Stimulated activated CD4-positive, alpha-beta T cell treated with anti-CD3 and anti-CD28 coated beads, TNF-alpha, amount 100 ng/mL, for 24 hours (primary cell): ENCODE data around the gene BST2.

Experiments used
- DNase-seq, 3 experiments: peaks; one replicate each; pipeline ENCODE4 v3.0.0-alpha.2; 2020; ENCODE audit warnings: low read depth in 3 of 3

The BST2 gene

DNA sequence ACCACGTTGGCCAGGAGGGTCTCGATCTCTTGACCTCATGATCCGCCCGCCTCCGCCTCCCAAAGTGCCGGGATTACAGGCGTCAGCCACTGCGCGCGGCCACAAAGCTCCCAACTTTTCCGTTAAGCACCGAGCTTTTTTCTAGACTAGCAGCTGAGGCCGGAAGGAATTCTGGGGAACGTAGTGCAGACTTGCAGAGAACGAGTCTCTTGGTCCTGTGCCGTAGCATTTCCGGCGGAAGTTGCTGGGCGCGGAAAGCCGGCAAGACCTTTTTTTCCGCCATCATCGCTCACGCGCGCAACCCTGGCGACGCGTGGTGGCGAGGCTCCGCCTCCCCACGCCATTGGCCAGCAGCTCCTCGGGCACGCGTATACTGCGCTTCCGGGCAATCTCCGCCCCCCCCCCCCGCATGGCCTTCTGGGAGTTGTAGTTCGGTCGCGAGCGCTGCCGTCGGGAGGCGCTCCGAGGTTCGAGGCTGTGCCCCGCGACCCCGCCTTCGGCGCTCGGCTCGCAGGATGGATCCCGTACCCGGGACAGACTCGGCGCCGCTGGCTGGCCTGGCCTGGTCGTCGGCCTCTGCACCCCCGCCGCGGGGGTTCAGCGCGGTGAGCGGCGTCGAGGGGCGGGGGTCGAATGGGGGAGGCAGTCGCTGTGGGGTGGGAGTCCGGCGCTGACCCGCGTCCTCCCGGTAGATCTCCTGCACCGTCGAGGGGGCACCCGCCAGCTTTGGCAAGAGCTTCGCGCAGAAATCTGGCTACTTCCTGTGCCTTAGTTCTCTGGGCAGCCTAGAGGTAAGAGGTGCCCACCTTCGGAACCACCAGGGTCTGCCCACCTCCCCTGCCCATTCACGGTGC is 14.4 kb upstream of the BST2 start, which contains the start of gene MVB12A:
Gene MVB12A (plus strand): TSS at position 427 of the 854 bp plus-strand sequence. CDS start 89 bp downstream, at position 516.
- peak; percentile 91 to 95 (median 91) for DNase-seq

DNA sequence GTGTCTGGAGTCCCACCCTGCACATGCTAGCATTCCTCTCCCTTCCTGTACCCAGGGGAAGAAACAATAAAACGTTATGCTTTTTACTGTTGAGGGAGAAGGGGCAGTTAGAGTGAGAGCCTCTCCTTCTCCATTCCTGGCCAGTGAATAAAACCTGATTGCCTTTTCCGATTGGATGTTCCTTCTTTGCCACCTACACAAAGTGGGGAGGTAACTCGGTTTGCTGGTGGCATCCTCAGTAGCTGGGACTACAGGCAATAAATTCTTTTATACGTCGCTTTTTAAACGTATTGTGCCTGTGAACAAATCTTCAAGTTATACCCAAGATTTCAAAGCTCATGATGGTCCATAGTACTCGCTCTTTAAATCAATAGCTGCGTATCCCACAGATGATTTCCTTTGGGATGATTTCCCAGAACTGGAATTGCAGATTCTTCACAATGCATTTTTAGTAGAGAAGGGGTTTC is 13.8 kb upstream of the BST2 start:
- no peak for DNase-seq

DNA sequence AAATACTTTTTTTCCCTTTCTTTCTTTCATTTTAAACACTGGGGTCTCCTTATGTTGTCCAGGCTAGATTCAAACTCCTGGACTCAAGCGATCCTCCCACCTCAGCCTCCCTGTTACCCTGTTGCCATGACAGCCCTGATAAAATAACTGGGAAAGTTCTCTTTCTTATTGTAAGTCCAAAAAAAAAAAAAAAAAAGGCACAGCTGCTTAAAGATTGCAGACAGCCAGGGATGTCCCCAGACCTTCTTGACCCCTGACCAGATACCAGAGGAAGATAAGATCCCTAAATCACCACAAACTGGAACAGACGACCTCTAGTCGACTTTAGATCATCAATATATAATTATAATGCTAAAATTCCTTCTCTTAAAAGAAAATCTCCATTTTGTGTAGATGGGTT is 13.3 kb upstream of the BST2 start:
- DNase-seq, result no peak

DNA sequence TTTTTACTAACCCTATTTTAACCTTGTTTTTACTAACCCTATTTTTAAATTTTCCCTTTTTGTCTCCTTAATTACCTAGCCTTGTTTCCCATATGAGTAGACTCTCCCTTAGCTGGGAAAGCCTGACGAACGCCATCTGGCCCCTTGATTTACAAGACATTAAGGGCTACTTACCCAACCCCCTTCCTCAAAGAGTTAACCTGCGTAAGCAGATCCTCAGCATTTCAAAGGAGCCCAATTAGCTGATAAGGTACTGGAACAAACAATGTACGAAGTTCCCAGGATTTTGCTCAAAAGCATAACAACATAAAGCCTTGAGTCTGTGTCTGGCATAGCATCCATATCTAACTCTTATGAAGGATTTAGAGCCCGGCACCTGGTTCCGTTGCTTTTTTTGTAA is 9.7 kb upstream of the BST2 start:
- DNase-seq, result no peak

DNA sequence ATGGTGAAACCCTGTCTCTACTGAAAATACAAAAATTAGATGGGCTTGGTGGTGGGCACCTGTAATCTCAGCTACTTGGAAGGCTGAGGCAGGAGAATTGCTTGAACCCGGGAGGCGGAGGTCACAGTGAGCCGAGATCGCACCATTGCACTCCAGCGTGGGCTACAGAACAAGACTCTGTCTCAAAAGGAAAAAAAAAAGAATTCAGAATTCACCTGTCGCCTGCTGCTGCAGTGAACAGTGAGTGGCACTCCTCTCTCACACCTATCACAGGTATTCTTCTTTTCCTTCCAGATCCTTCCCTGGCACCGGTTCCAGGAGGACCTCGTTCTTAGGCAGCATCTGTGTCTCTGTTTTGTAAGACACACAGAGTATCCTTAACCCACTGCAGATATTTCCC is 8.7 kb upstream of the BST2 start:
- no peak for DNase-seq

DNA sequence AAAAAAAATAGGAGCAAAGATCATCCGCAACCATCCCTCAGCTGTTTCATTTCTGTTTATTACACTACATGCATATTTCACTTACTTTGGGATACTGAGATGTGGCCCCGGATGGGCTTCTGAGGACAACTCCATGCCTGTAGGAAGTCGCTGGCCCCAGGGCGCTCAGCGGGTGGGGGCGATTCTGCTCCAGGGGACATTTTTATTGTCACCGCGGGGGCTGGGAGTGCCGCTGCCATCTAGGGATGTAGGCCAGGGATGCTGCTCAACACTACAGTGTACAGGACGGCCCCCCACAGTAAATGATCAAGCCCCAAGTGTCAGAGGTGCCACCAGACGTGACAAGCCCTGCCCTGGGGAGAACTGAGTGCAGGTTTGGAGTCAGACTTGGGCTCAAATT is 6.4 kb upstream of the BST2 start:
- DNase-seq, result no peak

DNA sequence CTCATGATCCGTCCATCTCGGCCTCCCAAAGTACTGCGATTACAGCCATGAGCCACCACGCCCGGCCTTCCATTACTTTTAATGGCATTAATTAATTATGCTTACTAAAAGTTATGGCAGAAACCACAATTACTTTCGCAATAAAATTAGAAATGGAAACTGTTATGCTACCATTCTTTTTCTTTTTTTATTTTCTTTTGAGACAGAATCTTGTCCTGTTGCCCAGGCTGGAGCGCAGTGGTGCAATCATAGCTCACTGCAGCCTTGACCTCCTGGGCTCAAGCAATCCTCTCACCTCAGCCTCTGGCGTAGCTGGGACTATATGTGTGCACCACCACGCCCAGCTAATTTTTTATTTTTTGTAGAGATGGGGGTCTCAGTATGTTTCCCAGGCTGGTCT is 4.6 kb upstream of the BST2 start:
- no peak for DNase-seq

DNA sequence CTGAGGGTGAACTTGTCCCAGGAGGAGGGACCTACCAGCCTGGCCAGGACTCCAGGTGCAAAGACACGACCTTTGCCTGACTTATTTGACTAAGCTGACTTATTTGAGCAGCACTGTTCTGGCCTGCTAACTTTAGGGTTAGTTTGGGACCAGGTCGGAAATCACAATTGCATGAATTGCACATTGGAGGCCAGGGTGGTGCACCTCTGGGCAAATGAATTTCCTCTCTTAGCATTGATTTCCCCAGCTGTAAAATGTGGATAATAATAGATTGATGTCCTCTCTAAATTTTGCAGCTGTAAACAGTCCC is 1.4 kb upstream of the BST2 start:
- DNase-seq, result no peak

DNA sequence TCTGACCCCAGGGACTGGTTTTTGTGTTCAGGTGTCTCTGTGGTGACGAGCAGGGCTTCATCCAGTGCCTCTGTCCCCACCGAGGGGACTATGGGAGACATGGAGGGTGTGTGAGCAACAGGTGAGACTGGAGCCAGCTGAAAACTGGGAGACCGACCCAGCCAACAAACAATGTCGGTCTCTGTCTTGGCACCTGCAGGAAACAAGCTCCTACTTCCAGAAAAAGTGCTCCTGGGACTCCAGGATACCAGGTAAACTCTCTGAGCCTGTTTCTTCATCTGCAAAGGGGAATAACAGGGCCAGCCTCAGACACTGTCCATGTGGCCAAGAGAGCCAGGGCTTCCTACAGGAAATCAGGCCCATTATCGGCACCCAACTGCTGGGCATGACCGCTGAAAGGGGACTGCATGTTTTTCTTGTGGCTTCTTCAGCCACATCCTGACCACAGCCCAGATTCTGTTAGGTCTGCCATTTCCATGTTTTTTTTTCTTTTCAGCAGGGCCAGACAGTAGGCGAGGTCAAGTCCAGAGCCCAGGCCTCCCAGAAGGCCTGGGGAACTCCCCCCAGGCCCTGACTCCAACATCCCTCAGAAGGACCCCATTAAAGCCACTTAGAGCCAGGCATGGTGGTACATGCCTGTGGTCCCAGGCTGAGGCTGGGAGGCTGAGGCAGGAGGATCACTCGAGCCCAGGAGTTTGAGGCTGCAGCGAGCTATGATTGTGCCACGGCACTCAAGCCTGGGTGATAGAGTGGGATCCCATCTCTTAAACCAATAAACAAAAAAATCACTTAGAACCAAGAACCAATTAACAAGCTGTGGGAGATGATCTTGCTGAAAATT is 836 bp upstream of the BST2 start:
- DNase-seq, result no peak

DNA sequence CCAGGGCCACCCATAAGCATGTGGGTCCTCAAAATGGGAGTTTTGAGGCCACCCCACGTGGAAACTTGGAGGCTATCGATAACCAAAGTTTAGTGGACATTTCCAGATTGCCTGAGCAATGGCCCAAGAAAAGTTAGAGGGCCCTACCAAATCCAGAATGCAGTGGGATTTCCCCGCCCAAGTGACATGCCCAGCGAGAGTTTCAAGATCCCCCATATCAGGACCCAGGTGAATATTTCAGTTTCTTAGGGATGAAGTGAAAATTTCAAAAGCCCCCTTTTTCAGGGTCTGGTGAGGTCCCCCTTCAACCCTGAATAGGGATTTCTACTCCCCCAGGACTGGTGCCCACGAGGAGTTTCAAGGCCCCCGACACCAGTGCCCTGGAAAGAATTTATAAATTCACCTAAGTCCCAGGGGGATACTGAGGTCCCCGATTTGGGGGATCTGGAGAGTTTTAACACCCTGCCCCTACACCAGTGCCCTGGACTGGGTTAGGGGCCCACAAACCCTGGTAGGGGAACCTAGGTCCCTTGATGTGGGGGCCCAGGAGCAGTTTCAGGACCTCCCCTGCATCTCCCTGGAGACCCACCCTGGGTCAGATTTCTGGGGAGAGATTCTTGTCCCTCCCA is 695 bp downstream of the BST2 start:
- no peak for DNase-seq

DNA sequence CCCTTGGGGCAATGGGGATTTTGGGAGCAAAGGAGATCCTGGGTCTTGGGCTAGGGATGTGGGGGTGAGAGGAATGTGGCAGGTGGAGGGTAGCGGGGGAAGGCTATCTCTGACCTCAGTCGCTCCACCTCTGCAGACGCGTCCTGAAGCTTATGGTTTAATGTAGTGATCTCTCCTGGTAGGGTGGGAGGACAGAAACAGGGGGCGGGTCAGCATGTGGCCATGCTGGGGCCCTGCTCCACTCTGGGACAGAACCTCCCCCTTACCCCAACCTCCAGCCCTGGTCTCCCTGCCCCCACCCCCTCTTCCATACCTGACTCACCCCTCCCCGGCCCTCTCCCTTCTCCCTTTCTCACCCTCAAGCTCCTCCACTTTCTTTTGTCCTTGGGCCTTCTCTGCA is 1.4 kb downstream of the BST2 start:
- no peak for DNase-seq

DNA sequence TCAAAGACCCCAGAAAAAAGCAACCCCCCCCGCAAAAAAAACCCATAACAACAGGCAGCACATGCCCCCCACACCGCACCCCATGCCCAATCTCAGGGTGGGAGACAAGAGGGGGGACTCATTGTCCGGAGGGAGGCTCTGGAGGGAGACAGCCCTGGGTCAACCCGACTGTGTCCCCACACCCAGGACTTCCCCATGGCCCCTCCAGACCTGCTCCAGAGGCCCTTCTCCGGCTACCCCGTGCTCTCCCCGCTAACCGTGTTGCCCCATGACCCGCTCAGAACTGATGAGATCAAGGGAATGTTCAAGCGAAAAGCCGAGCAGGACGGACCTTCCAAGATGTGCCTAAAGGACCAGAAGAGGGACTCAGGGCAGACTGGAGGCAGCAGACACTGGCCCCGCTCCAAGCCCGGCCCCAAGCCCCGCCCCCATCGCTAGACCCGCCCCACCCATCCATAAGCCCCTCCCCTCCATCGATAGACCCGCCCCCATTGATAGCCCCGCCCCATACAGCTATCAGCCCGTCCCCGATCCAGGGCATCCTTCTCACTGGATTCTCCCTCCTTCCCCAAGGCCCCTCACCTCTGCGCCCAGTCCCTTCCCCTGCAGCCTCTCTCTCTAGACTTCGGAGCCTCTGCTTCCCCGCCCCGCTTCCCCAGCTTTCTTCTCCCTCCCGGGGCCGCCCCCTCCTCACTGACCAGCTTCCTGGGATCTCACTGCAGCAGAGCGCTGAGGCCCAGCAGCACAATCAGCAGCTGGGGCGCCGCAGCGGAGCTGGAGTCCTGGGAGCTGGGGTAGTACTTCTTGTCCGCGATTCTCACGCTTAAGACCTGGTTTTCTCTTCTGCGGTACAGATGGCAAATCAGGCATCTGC is 2.2 kb downstream of the BST2 start:
- DNase-seq, result no peak

DNA sequence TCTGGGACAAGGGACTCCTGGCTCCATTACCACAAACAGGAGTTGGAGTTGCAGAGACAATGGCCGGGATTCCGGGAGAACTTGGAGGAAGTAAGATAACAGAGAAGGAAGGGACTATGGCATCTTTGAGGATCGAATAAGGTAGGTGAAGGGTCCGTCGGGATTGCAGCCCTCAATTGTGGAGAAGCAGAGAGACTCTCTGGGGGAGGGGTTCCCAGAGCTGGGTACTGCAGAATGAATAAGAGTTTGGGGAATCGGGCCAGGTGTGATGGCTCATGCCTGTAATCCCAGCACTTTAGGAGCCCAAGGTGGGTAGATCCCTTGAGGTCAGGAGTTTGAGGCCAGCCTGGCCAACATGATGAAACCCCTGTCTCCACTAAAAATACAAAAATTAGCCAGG is 3.8 kb downstream of the BST2 start:
- no peak for DNase-seq

DNA sequence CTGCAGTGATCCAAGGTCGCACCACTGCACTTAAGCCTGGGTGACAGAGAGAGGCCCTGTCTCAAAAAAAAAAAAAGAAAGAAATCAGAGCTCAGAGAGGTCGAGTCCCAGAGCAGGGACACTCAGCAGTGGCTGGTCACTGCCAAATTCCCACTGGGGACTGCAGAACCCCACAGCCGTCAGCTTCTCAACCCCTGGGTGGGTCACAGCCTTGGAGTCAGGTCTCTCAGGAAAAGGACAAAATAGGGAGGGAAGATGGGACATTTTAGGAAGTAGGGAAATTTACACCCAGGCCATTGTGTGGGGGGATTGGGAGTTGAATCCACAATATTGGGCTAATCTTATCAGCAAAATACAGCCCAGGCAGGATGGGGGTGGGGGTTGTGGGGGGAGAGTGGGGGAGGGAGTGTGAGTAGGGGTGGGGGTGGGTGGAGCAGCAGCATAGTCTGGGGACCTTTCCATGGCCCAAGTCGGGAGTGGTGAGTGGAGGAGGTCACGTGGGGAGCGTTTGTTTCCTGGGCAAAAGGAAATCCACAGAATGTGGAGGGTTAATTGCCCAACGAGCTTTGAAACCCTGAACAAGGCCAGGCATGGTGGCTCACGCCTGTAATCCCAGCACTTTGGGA is 6.4 kb downstream of the BST2 start:
- DNase-seq, result no peak

DNA sequence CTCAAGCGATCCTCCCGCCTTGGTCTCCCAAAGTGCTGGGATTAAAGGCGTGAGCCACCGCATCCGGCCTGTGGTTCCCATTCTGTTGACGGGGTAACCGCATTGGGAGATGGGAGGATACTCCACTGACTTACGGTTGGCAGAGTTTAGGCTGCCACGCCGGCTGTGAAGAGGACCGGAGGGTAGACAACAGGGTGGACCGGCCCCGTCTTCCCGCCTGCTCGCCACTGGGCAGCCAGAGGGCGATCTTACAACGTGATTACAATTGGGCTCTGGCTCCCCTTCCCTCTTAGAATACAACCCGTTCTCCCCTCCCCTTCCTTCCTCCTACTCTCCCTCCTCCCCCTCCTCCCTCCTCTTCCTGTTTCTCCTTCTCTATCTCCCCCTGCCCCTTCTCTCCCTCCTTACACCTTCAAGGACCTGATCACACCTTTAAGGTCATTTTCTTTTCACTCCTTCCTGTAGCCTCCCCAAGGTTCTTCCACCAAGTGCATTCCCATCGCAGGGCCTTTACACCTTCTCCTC is 10.5 kb downstream of the BST2 start:
- peak; percentile 63 to 79 (median 68) for DNase-seq

DNA sequence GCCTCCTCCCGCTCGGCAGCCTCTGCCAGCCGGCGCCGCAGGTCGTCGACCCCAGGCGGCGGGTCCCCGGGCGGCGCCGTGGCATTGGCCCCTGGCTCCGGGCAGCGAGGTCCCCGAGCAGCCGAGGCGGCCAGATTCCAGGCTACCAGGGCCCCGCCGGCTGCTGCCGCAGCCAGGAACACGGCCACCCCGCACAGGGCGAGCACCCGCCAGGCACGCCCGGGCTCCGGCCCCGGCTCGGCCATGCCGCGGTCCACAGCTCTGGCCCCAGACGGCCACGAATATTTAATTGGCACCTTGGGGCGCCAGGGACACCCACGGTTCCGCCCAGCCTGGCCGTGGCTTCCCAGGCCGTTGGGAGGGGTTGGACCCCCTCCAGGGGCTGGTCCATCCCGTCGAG is 11.5 kb downstream of the BST2 start, which contains the start of gene CCDC194:
Gene CCDC194 (minus strand): TSS at position 283 of the 400 bp plus-strand sequence. CDS start 38 bp downstream, at position 245.
- no peak for DNase-seq

DNA sequence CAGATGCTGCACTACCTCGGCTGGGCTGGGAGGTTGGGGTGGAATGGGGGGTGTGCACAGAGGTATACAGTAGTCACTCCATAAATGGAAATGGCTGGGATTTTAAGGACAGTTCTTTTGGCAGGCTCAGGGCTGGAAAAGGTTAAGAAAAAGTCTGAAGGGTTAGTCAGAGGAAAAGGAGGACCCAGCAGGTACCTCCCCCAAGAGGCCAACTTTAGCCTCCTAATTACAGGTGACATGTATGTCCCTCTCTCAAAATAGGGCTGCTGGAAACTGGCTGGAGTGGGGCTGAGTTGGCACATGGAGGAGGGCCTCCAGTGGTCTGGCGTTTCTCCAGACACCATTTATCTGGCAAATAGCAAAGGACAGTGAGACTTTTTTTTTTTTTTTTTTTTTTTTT is 12.4 kb downstream of the BST2 start:
- no peak for DNase-seq

DNA sequence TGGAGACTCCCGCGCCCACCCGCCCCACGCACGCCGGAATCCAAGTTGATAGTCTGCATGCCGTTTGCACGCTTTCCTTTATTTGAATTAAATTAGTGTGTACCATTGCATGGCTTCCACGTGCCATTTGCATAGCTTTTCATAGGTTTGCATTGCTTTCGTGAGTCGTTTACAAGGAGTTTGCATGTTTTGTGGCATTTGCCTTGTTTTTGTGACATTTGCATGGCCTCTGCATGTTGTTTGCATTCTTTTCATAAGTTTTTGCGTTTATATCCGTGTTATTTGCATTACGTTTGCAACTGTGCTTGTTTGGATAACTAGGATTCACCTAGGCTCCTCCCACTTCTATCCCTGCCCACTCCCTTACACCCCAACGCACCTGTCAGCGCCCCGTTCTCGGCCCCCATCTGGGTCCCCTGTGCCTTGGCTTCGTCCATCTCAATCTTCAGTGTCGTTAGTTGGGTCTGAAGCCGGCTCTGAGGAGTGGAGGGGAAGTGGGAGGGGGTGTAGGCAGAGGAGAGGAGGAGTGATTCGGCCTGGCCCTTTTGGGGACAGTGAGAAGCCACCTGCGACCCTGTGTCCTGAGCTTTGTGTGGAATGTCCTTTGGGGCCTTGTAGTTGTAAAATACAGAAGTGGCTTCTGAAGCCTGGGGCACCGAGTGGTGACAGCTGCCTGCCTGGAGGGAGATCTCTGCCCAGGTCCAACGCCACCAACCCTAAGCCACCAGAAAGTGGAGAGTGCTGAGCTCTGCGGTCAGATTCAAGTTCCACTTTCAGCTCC is 13.9 kb downstream of the BST2 start:
- no peak for DNase-seq

DNA sequence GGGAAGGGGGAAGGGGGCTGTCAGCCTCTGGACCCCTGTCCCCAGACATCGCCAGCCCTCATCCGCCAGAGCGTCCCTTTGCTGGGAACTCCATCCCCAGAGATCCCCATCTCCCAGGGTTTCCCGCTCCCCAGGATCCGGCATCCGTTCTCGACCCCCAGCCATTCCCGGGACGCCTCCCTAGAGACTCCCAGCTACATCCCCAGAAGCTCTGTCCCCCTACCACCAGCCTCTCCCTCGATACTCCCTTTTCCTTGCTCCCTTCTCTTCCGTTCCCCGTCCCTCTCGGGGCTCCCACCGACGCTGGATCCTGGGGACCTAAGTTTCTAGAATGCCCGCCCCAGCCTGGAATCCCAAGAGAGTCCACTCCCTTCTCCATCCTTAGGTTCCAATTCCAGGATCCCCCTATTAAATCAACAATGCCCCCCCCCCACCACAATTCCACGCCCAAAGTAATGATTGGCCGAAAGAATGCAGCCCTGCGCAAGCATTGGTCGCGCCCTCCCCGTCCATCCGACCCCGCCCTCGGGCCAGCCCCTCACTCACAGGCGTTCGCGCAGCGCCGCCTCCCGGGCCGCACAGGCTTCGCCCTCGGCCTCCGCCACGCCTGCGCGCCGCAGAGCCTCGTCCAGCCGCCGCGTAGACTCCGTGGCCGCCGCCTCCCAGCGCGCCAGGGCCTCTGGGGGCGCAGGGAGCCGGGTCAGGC is 14.6 kb downstream of the BST2 start:
- DNase-seq, result peak; percentile 78 to 93 (median 83)
